Left ventricle myocardium superior (tissue), 1 donor: ENCODE measurements around the gene TAAR5. TPM values are rescaled to one million over a fixed set of nuclear protein-coding genes. Genes with fewer than 3 reads are reported as not detected.
"Not testable (repeated sequence)": the region's sequence is repeated elsewhere in the genome, so short reads cannot be mapped to it uniquely, and the experiment has no call there.

Source experiments
- ATAC-seq: fragments of 200-7000 bp; cut with Tn5 transposase; one replicate; pipeline ENCODE4 v1.9.1; 2020; ENCODE audit warnings: mild to moderate bottlenecking, moderate library complexity
- DNase-seq: peaks from one replicate; pipeline ENCODE4 v3.0.0-alpha.2; 2020
- intact Hi-C: fragments of 100-400 bp; cut with micrococcal nuclease; formaldehyde crosslinking; loops from one replicate; pipeline ENCODE4 v1.11.0; 2022
- total RNA-seq: library from RNA; stranded (reverse); fragmentation: NEBNext Ultra II Directional; extraction: Animal tissue kit (Norgen Biotek cat#: 25700); gene quantifications from one replicate; pipeline ENCODE4 v1.2.1, GENCODE V29; 2021
- donor health status: DM: no; HTN: yes; CAD: no; lungs with severe emphysema.

TAAR5 gene
- total RNA-seq, 1 donor from 2014 or later: not detected

GRCh38 chr6:132587424-132587823, 2.1 kb downstream of the TAAR5 start:
- DNase-seq: no peak
- ATAC-seq: no peak
- intact Hi-C loops: no loop called here

- intact Hi-C loops: no loop called here
- DNase-seq: no peak
- no peak for ATAC-seq
Observed at GRCh38 chr6:132584698-132585097, 4.8 kb downstream of the TAAR5 start.

DNA sequence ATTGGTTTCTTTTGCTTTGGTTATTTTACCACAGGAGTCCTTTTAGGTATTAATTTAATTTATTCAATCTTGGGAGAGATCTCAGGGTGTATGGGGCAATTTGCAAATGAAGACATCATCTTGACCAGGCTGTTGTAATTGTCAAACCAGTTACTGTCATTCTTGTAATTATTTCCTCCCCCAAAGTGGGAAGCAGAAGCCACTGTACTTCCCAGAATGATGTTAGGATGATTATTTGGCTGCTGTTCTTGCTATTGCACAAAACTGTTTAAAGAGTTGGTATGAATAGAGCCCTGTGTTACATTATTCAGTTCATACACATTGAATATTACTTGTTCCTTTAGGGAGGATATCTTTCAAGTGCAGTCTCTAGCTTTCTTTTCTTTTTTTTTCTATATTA, 17.8 kb downstream of the TAAR5 start:
- no peak for ATAC-seq
- DNase-seq: no peak
- intact Hi-C loops: no loop called here

GRCh38 chr6:132570221-132570777, 19.2 kb downstream of the TAAR5 start, which contains the start of gene TAAR6:
Gene TAAR6, plus strand, starts transcription at chr6:132570322. Its CDS starts 0 bp downstream, at chr6:132570322.
- intact Hi-C loops: no loop called here
- DNase-seq (no peak), ATAC-seq (no peak)

DNA sequence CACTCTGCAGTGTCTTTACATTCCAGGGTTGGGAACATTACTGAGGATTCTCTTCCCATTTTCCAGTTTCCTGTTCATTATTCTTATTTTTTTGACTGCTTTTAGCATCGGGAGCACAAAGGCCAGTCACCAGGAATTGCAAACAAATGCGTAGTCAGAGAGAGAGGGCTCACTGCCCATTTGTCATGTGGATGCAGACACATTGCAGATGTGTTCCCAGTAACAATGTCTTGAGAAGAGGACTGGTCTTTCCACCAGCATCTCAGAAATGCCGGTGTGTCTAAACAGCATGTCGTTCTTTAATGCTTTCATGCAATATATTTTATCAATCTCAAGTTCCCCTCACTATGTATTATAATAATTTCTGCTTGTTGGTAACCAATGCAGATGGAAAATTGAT, 20.4 kb downstream of the TAAR5 start:
- intact Hi-C loops: no loop called here
- no peak for ATAC-seq
- no peak for DNase-seq

GRCh38 chr6:132568611-132569010, 20.9 kb downstream of the TAAR5 start:
- intact Hi-C loops: no loop called here
- ATAC-seq: no peak
- DNase-seq: no peak

DNA sequence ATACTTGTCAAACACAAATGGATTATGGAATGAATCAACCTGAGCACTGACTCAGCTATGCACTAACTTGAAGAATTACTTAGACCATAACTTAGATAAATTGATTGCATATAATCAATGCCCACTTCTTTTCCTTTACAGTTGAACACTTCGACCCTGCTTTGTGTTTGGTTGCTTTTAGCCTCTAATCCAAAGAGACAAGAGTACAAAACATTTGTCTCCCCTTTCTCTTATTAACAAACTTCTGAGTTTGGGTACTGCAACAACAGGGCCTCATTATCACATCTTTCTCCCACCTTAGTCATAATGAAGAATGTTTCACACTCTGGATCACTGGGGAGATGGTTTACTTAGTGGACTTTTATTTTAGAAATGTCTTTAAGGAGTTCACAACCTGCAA, 22.0 kb downstream of the TAAR5 start:
- no peak for ATAC-seq
- intact Hi-C loops: no loop called here
- no peak for DNase-seq

DNA sequence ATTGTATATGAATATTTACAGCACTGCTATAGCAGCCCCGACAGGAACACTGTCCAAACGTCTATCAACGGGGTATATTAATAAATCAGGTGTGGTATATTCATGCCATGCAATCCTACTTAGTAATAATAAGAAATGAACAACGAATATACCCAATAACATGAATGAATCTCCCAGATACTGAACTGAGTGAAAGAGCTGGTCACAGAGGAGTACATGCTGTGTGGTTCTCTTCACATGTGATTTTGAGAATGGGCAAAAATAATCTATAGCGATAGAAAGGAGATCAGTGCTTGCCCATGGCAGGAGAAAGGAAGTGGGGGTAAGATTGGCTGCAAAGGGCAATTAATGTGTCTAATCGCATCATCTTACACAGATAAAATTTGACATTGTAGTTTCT, 23.1 kb downstream of the TAAR5 start:
- intact Hi-C loops: no loop called here
- DNase-seq (no peak), ATAC-seq (no peak)

DNA sequence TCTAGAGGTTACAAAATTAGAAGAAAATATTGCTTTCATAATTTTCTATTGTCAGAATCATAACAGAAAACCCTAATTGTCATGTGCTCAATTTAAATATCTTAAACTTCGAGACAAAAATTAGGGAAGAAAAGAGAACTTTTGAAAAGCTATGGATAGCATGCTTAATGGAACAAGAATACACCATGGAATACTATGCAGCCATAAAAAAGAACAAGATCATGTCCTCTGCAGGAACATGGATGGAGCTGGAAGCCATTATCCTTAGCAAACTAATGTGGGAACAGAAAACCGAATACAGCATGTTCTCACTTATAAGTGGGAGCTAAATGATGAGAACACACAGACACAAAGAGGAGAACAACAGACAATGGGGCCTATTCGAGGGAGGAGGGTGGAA, 29.5 kb downstream of the TAAR5 start:
- ATAC-seq, DNase-seq, intact Hi-C loops: not testable (repeated sequence)

GRCh38 chr6:132552372-132552771, 37.2 kb downstream of the TAAR5 start, which contains the start of gene TAAR8:
Gene TAAR8, plus strand, starts transcription at chr6:132552672. Its CDS starts 21 bp downstream, at chr6:132552693.
- intact Hi-C loops: no loop called here
- DNase-seq (no peak), ATAC-seq (no peak)

- no peak for DNase-seq
- intact Hi-C loops: no loop called here
- ATAC-seq: no peak
Observed at GRCh38 chr6:132551214-132551613, 38.3 kb downstream of the TAAR5 start.

GRCh38 chr6:132548746-132549463, 40.6 kb downstream of the TAAR5 start:
- no peak for DNase-seq
- ATAC-seq: no peak
- intact Hi-C loops: no loop called here

DNA sequence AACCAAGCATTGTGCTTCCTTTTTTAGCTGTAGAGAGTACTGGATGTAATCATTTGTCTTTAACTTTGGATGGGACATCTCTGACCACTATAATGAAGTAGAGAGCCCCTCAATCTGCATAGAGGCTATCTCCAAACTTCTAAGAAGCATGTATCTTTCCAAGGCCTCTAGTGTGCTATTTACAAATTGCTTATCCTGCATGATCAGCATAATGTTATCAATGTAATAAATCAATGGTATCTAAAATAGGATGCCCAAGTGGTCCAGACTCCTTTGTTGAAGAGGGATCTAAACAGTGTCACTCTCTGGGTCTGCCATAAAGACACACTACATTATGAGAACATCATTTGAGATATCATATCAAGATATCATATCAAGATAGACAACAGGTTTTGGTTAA, 44.7 kb downstream of the TAAR5 start:
- DNase-seq (no peak), ATAC-seq (no peak)
- intact Hi-C loops: no loop called here

Other genes with a start within 250 kb of the TAAR5 start
- gene MOXD1, start 188.3 kb downstream of the TAAR5 start, total RNA-seq: 3.5 TPM
- 59.0 TPM for gene STX7, start 76.6 kb downstream of the TAAR5 start, total RNA-seq
- gene TAAR9, start 51.5 kb downstream of the TAAR5 start, total RNA-seq: not detected
- gene TAAR8, start 37.1 kb downstream of the TAAR5 start, total RNA-seq: not detected
- gene TAAR6, start 19.4 kb downstream of the TAAR5 start, total RNA-seq: not detected
- not detected for gene TAAR2, start 34.5 kb upstream of the TAAR5 start, total RNA-seq
- gene TAAR1, start 69.4 kb upstream of the TAAR5 start, total RNA-seq: not detected
- gene VNN1, start 124.3 kb upstream of the TAAR5 start, total RNA-seq: 1.9 TPM
- gene VNN2, start 168.2 kb upstream of the TAAR5 start, total RNA-seq: 1.9 TPM
- gene SLC18B1, start 208.9 kb upstream of the TAAR5 start, total RNA-seq: 3.3 TPM
- gene RPS12, start 224.8 kb upstream of the TAAR5 start, total RNA-seq: 471 TPM